WTC11 (cell line): Measurements from ENCODE around the gene DCTN2.

ENCODE experiments used
- CREB1 ChIP-seq: sonication (generic); formaldehyde crosslinking; IDR thresholded peaks from 2 replicates; pipeline ENCODE4 v1.8.0; 2023; ENCODE audit warnings: mild to moderate bottlenecking, missing genetic modification reagents
- CTCF ChIP-seq: fragments of 200-600 bp; IDR thresholded peaks from 2 replicates; pipeline ENCODE4 v1.8.0; 2022; ENCODE audit warnings: antibody characterized with exemption
- ESRRA ChIP-seq: sonication (generic); formaldehyde crosslinking; IDR thresholded peaks from 2 replicates; pipeline ENCODE4 v1.8.1; 2022; ENCODE audit warnings: mild to moderate bottlenecking, missing genetic modification reagents, borderline replicate concordance
- FOXP4 ChIP-seq: sonication (generic); formaldehyde crosslinking; IDR thresholded peaks from 2 replicates; pipeline ENCODE4 v1.8.0; 2022; ENCODE audit warnings: mild to moderate bottlenecking, missing genetic modification reagents
- MXD4 ChIP-seq: fragments of 250-450 bp; sonication (Bioruptor Pico); IDR thresholded peaks from 2 replicates; pipeline ENCODE4 v1.8.0; 2021; ENCODE audit warnings: mild to moderate bottlenecking, moderate library complexity, borderline replicate concordance
- ZBTB43 ChIP-seq: sonication (generic); formaldehyde crosslinking; IDR thresholded peaks from 2 replicates; pipeline ENCODE4 v1.8.1; 2023; ENCODE audit warnings: mild to moderate bottlenecking, missing genetic modification reagents

- TF ChIP-seq ZBTB43 (CRISPR knock-in tag) (no peak), MXD4 (CRISPR knock-in tag) (no peak), FOXP4 (CRISPR knock-in tag) (no peak), CTCF (no peak), ESRRA (no peak), CREB1 (CRISPR knock-in tag) (no peak)
These were observed 458 bp upstream of the DCTN2 start for GRCh38 chr12:57547288-57548012.
